Neural cell (in vitro differentiated cells): ENCODE data around the gene LEUTX. TPM values are rescaled to one million over a fixed set of nuclear protein-coding genes. Genes with fewer than 3 reads are reported as not detected.

Experiments used
- H2AFZ ChIP-seq: fragments of 200-600, 300-800 bp; sonication (generic), shearing (Covaris generic); 2 replicates; pipeline ENCODE4 v1.6.0; 2014; ENCODE audit warnings: low read depth, mild to moderate bottlenecking, antibody characterized with exemption, low read length, moderate library complexity
- H3F3A ChIP-seq: fragments of 200-600 bp; shearing (Covaris generic); 2 replicates; pipeline ENCODE4 v1.6.1; 2016; ENCODE audit warnings: mild to moderate bottlenecking, moderate library complexity, mixed read lengths, antibody characterized with exemption, low read length; ENCODE audit not compliant: insufficient read depth, poor library complexity, severe bottlenecking
- H3K27ac ChIP-seq: fragments of 200-600, 300-800 bp; sonication (generic), shearing (Covaris generic); 2 replicates; pipeline ENCODE4 v1.5.1; 2014; ENCODE audit warnings: mild to moderate bottlenecking, low read length, moderate library complexity
- H3K27me3 ChIP-seq: fragments of 300-800, 200-600 bp; sonication (generic), shearing (Covaris generic); 2 replicates; pipeline ENCODE4 v1.6.0; 2014; ENCODE audit warnings: mild to moderate bottlenecking, low read depth, low read length, moderate library complexity; ENCODE audit not compliant: insufficient read depth
- H3K36me3 ChIP-seq: fragments of 300-800, 200-600 bp; sonication (generic), shearing (Covaris generic); 2 replicates; pipeline ENCODE4 v1.5.1; 2014; ENCODE audit warnings: mild to moderate bottlenecking, antibody characterized with exemption, low read length, moderate library complexity; ENCODE audit not compliant: insufficient read depth
- H3K4me2 ChIP-seq: fragments of 300-800, 200-600 bp; sonication (generic), shearing (Covaris generic); 2 replicates; pipeline ENCODE4 v1.6.0; 2014; ENCODE audit warnings: mild to moderate bottlenecking, low read length
- H3K4me3 ChIP-seq: fragments of 300-800, 200-600 bp; sonication (generic), shearing (Covaris generic); 2 replicates; pipeline ENCODE4 v1.5.1; 2014; ENCODE audit warnings: mild to moderate bottlenecking, low read length, moderate library complexity
- H3K79me2 ChIP-seq: fragments of 200-600 bp; shearing (Covaris generic); replicated peaks from 2 replicates; pipeline ENCODE4 v1.6.0; 2014; ENCODE audit warnings: mild to moderate bottlenecking, low read length, moderate library complexity; ENCODE audit not compliant: insufficient read depth
- H3K9ac ChIP-seq: fragments of 300-800, 200-600 bp; sonication (generic), shearing (Covaris generic); 2 replicates; pipeline ENCODE4 v1.6.1; 2016; ENCODE audit warnings: mild to moderate bottlenecking, low read length, mixed read lengths
- H3K9me2 ChIP-seq: fragments of 200-600 bp; shearing (Covaris generic); 2 replicates; pipeline ENCODE4 v1.6.1; 2016; ENCODE audit warnings: mild to moderate bottlenecking, low read length, mixed read lengths; ENCODE audit not compliant: insufficient read depth
- H3K9me3 ChIP-seq: fragments of 200-600, 300-800 bp; sonication (generic), shearing (Covaris generic); 2 replicates; pipeline ENCODE4 v1.6.1; 2016; ENCODE audit warnings: mild to moderate bottlenecking, mixed run types, low read length, moderate library complexity, mixed read lengths
- H4K20me1 ChIP-seq: fragments of 200-600 bp; shearing (Covaris generic); 2 replicates; pipeline ENCODE4 v1.6.1; 2016; ENCODE audit warnings: mild to moderate bottlenecking, mixed run types; ENCODE audit not compliant: insufficient read depth
- CTCF ChIP-seq: fragments of 450-650 bp; IDR thresholded peaks from 2 replicates; pipeline ENCODE4 v1.5.1; 2014; ENCODE audit warnings: antibody characterized with exemption, mild to moderate bottlenecking, moderate library complexity; ENCODE audit not compliant: poor library complexity, severe bottlenecking
- EP300 ChIP-seq: fragments of 450-650 bp; conservative IDR thresholded peaks from 2 replicates; pipeline ENCODE4 v1.6.1; 2014; ENCODE audit warnings: antibody characterized with exemption, mild to moderate bottlenecking, moderate library complexity; ENCODE audit not compliant: poor library complexity, severe bottlenecking
- EZH2 ChIP-seq: fragments of 200-600, 300-800 bp; shearing (Covaris generic), sonication (generic); IDR thresholded peaks from 2 replicates; pipeline ENCODE4 v1.6.1; 2014; ENCODE audit warnings: antibody characterized with exemption, low read length, borderline replicate concordance, mild to moderate bottlenecking; ENCODE audit not compliant: insufficient read depth, poor library complexity, severe bottlenecking
- MXI1 ChIP-seq: fragments of 450-650 bp; conservative IDR thresholded peaks from 2 replicates; pipeline ENCODE4 v1.6.1; 2014; ENCODE audit warnings: antibody characterized with exemption, mild to moderate bottlenecking; ENCODE audit not compliant: poor library complexity, severe bottlenecking
- POLR2AphosphoS5 ChIP-seq: IDR thresholded peaks from 2 replicates; pipeline ENCODE4 v1.6.1; 2012
- RAD21 ChIP-seq: fragments of 450-650 bp; conservative IDR thresholded peaks from 2 replicates; pipeline ENCODE4 v1.6.1; 2014; ENCODE audit warnings: antibody characterized with exemption, mild to moderate bottlenecking, moderate library complexity
- REST ChIP-seq: IDR thresholded peaks from 2 replicates; pipeline ENCODE4 v1.6.1; 2012; ENCODE audit warnings: borderline replicate concordance
- SMC3 ChIP-seq: fragments of 450-650 bp; conservative IDR thresholded peaks from 2 replicates; pipeline ENCODE4 v1.6.1; 2014; ENCODE audit warnings: antibody characterized with exemption, mild to moderate bottlenecking, moderate library complexity; ENCODE audit not compliant: poor library complexity
- TAF1 ChIP-seq: IDR thresholded peaks from 2 replicates; pipeline ENCODE4 v1.6.1; 2012; ENCODE audit warnings: low read depth
- polyA plus RNA-seq: library from polyadenylated mRNA; depleted of rRNA; stranded (reverse); fragments of >200 nt; gene quantifications from 2 replicates; pipeline ENCODE4 v1.2.3, GENCODE V29; 2014

LEUTX gene
- polyA plus RNA-seq, 1 donor from 2014 or later = not detected

GRCh38 chr19:39802958-39803357 lies 24.3 kb downstream of the LEUTX start:
- H3K9me2 ChIP-seq = no peaks in the 10 kb centered on the region
- no peaks in the 10 kb centered on the region for H3K79me2 ChIP-seq
- no peak overlapping the region for H3K27ac ChIP-seq
- H2AFZ ChIP-seq = no peak overlapping the region
- no peaks in the 10 kb centered on the region for H3F3A ChIP-seq
- no peak overlapping the region for H3K4me2 ChIP-seq
- no peak overlapping the region for H3K4me3 ChIP-seq
- no peak overlapping the region for H3K9ac ChIP-seq
- H4K20me1 ChIP-seq = no peaks in the 10 kb centered on the region
- H3K9me3 ChIP-seq = no peaks in the 10 kb centered on the region
- TF ChIP-seq POLR2AphosphoS5 (no peak), RAD21 (no peak), EZH2 (no peak), EP300 (no peak), MXI1 (no peak), REST (no peak), SMC3 (no peak), CTCF (no peak), TAF1 (no peak)
- H3K36me3 ChIP-seq = no peaks in the 10 kb centered on the region
- no peaks in the 10 kb centered on the region for H3K27me3 ChIP-seq

- no peak overlapping the region for H3K4me3 ChIP-seq
- H3K9me3 ChIP-seq = peaks cover 4% of the 10 kb centered on the region
- H2AFZ ChIP-seq = no peak overlapping the region
- H3K4me2 ChIP-seq = no peak overlapping the region
- H3K27ac ChIP-seq = no peak overlapping the region
- no peak overlapping the region for H3K9ac ChIP-seq
- H3F3A ChIP-seq = no peaks in the 10 kb centered on the region
- TF ChIP-seq POLR2AphosphoS5 (no peak), EZH2 (no peak), REST (no peak), MXI1 (no peak), RAD21 (no peak), SMC3 (no peak), CTCF (no peak), TAF1 (no peak), EP300 (no peak)
- H3K36me3 ChIP-seq = no peaks in the 10 kb centered on the region
- no peaks in the 10 kb centered on the region for H3K9me2 ChIP-seq
- H4K20me1 ChIP-seq = no peaks in the 10 kb centered on the region
- no peaks in the 10 kb centered on the region for H3K79me2 ChIP-seq
- H3K27me3 ChIP-seq = no peaks in the 10 kb centered on the region
These were observed 26.4 kb downstream of the LEUTX start for GRCh38 chr19:39805104-39805503.
